ENCODE results near the gene SECISBP2.

DNA sequence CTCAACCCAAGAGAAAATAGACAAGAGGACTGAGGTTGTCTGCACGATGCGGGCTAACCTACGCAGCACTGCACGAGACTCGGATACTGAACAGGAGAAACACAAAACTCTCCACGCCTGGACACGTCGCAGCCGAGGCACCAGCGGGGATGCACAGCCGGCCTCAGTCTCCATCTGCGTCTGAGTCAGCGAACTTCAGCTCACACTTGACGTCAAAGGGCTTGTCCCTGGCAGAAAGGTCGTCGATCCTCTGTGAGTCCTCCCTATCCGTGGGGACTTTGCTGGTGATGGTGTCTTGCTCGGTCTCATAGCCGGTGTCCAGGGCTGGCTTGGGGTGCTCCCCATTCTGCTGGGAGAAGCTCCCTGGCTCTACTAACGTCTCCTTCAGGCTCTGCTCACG, 60.2 kb downstream of the SECISBP2 start:
- TF ChIP-seq, protein P1, sequence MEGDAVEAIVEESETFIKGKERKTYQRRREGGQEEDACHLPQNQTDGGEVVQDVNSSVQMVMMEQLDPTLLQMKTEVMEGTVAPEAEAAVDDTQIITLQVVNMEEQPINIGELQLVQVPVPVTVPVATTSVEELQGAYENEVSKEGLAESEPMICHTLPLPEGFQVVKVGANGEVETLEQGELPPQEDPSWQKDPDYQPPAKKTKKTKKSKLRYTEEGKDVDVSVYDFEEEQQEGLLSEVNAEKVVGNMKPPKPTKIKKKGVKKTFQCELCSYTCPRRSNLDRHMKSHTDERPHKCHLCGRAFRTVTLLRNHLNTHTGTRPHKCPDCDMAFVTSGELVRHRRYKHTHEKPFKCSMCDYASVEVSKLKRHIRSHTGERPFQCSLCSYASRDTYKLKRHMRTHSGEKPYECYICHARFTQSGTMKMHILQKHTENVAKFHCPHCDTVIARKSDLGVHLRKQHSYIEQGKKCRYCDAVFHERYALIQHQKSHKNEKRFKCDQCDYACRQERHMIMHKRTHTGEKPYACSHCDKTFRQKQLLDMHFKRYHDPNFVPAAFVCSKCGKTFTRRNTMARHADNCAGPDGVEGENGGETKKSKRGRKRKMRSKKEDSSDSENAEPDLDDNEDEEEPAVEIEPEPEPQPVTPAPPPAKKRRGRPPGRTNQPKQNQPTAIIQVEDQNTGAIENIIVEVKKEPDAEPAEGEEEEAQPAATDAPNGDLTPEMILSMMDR (conservative IDR thresholded peaks at IDR 0.05): no peak
- no peak for TF ChIP-seq EZH2 (IDR thresholded peaks at IDR 0.05; ENCODE audit: low read depth)
